Heart right ventricle (tissue), 16 donors: ENCODE results near the gene DCTD. TPM values are rescaled to one million over a fixed set of nuclear protein-coding genes. Genes with fewer than 3 reads are reported as not detected.

Experiments used
- ATAC-seq, 8 donors: fragments of 200-7000 bp; cut with Tn5 transposase; one replicate each; pipeline ENCODE4 v1.9.1; 2020; ENCODE audit warnings: mild to moderate bottlenecking in 8 of 8, moderate library complexity in 8 of 8, moderate number of reproducible peaks in 1 of 8
- DNase-seq, 2 donors: peaks; one replicate each; pipeline ENCODE4 v3.0.0-alpha.2; 2020
- H3K27ac ChIP-seq, 10 donors: fragments of 200-600 bp; sonication (generic) in 2 of 10; one replicate each; pipeline versions ENCODE4 v1.5.0 to v1.8.0; 2020 to 2022; ENCODE audit warnings: mild to moderate bottlenecking in 3 of 10
- H3K27me3 ChIP-seq, 7 donors: fragments of 200-600 bp; one replicate each; pipeline ENCODE4 v1.8.0; 2021 to 2022; ENCODE audit warnings: mild to moderate bottlenecking in 2 of 7
- H3K36me3 ChIP-seq, 9 donors: fragments of 200-600 bp; sonication (generic) in 1 of 9; one replicate each; pipeline versions ENCODE4 v1.5.0 to v1.8.0; 2020 to 2022; ENCODE audit warnings: mild to moderate bottlenecking in 2 of 9
- H3K4me1 ChIP-seq, 9 donors: fragments of 200-600 bp; sonication (generic) in 1 of 9; one replicate each; pipeline versions ENCODE4 v1.5.0 to v1.8.0; 2020 to 2022; ENCODE audit warnings: mild to moderate bottlenecking in 4 of 9
- H3K4me3 ChIP-seq, 10 donors: fragments of 200-600 bp; sonication (generic) in 2 of 10; one replicate each; pipeline versions ENCODE4 v1.5.0 to v1.8.0; 2020 to 2022; ENCODE audit warnings: mild to moderate bottlenecking in 7 of 10, moderate library complexity in 2 of 10
- H3K9me3 ChIP-seq, 11 donors: fragments of 200-600 bp in 10 of 11; sonication (generic) in 2 of 11; one replicate each; pipeline versions ENCODE4 v1.5.0 to v1.8.0; 2013 to 2022; ENCODE audit warnings: mild to moderate bottlenecking in 2 of 11, control low read depth in 1 of 11, moderate library complexity in 1 of 11
- CTCF ChIP-seq, 9 donors: fragments of 200-600 bp; sonication (generic) in 2 of 9; IDR thresholded peaks; one replicate each; pipeline versions ENCODE4 v1.5.0 to v1.8.0; 2021 to 2022; ENCODE audit warnings: antibody characterized with exemption in 9 of 9, mild to moderate bottlenecking in 5 of 9, moderate library complexity in 1 of 9
- WGBS, 2 donors: extraction: QIAGEN DNeasy Blood & Tissue Kit; methylation state at CpG; one replicate each; pipeline ENCODE4 v1.1.7; 2013; ENCODE audit warnings: inconsistent platforms in 1 of 2; 5-methylcytosine and 5-hydroxymethylcytosine counted together
- intact Hi-C, 10 donors: fragments of 100-400 bp; cut with DNase I; formaldehyde crosslinking; loops; one replicate each; pipeline versions ENCODE4 v1.11.1 to v1.14.2; 2022
- polyA plus RNA-seq, 2 donors: library from polyadenylated mRNA; stranded (reverse); fragments of 200-250 nt; gene quantifications; one replicate each; pipeline ENCODE4 v1.2.3, GENCODE V29; 2013
- total RNA-seq, 10 donors: library from RNA; stranded (reverse); fragmentation: NEBNext Ultra II Directional in 3 of 10; extraction: Animal tissue kit (Norgen Biotek cat#: 25700) in 3 of 10; gene quantifications; one replicate each; pipeline versions ENCODE4 v1.2.1 to v1.2.4, GENCODE V29; 2021 to 2023
- donor health status: Arrhythmogenic right ventricular cardiomyopathy.
- donor health status: ischemic (EF 13 %, LVEDD 7.1; RV severe dilation, severe dysfunction).
- donor health status: healthy with polysubstance abuse.
- donor health status: DM: no; HTN: yes; CAD: no.
- donor health status: DM: no; HTN: no; CAD: no.
- donor health status: ischemic (EF 25% LVEDD 6.9; RV normal size, moderate dysfunction).
- donor health status: ischemic (EF 25% LVEDD 5.7; RV mildly dilated, moderate dysfunction).
- donor health status: healthy.
- donor health status: DM: yes; HTN: yes; CAD: no.
- donor health status: Ischemic cardiomyopathy.
- donor health status: ischemic (EF 35%, LVEDD 5.7; RV mildly dilated, moderate dysfunction).
- donor health status: nonischemic (EF 11% LVEDD 7.7; RV severe dilation, severe dysfunction).
- donor health status: DM: yes; HTN: yes; CAD: no.
- donor health status: PGD.
- donor health status: ischemic (EF 29% LVEDD 5.4; RV normal size, mild dysfunction).
- donor health status: nonischemic (EF 23%, LVEDD 6.1; RV moderate dilation, normal function).

Gene DCTD
- total and polyA plus RNA-seq, 12 donors = 16.8 to 53.1 (median 38.5) TPM

GRCh38 chr4:182866746-182867145 lies 50.4 kb downstream of the DCTD start:
- Histone ChIP-seq H3K4me1 (peaks cover 0 to 4% (median 0%) of the 10 kb centered on the region in 9 donors), H3K27ac (peak overlapping the region in 1 of 10 donors; percentile 34), H3K36me3 (no peaks in the 10 kb centered on the region), H3K9me3 (no peaks in the 10 kb centered on the region), H3K4me3 (no peak overlapping the region), H3K27me3 (peaks cover 0 to 3% (median 0%) of the 10 kb centered on the region in 7 donors)
- ATAC-seq (peak in 3 of 8 donors; percentile 16 to 64 (median 30)), DNase-seq (no peak)
- intact Hi-C loops = no loop called here
- WGBS, 2 donors = 43 to 55% methylated on average over 5 of the region's 5 CpGs
- no peak for TF ChIP-seq CTCF (IDR thresholded peaks at IDR 0.05)

- TF ChIP-seq CTCF (IDR thresholded peaks at IDR 0.05) = no peak
- Histone ChIP-seq H3K27ac (no peak overlapping the region), H3K36me3 (no peaks in the 10 kb centered on the region), H3K9me3 (peaks cover 0 to 10% (median 0%) of the 10 kb centered on the region in 11 donors), H3K4me3 (no peak overlapping the region), H3K4me1 (peaks cover 0 to 4% (median 0%) of the 10 kb centered on the region in 9 donors), H3K27me3 (peaks cover 0 to 3% (median 0%) of the 10 kb centered on the region in 7 donors)
- DNase-seq = no peak
- ATAC-seq = peak in 2 of 8 donors; percentile 14 to 47
- WGBS, 2 donors = 78 to 82% methylated on average over 6 of the region's 6 CpGs
- intact Hi-C loops = no loop called here
These were observed 53.7 kb downstream of the DCTD start for GRCh38 chr4:182863501-182863900.

- intact Hi-C loops = no loop called here
- Histone ChIP-seq H3K27me3 (peaks cover 0 to 3% (median 0%) of the 10 kb centered on the region in 7 donors), H3K4me3 (no peak overlapping the region), H3K36me3 (no peaks in the 10 kb centered on the region), H3K27ac (no peak overlapping the region), H3K4me1 (peaks cover 0 to 4% (median 0%) of the 10 kb centered on the region in 9 donors), H3K9me3 (peaks cover 0 to 10% (median 0%) of the 10 kb centered on the region in 11 donors)
- no peak for ATAC-seq
- TF ChIP-seq CTCF (IDR thresholded peaks at IDR 0.05) = no peak
- DNase-seq = no peak
- WGBS, 2 donors = 84 to 88% methylated on average over 12 of the region's 12 CpGs
These were observed 54.3 kb downstream of the DCTD start for GRCh38 chr4:182862921-182863320.

GRCh38 chr4:182862141-182862875 lies 54.9 kb downstream of the DCTD start:
- WGBS, 2 donors = 82 to 87% methylated on average over 17 of the region's 17 CpGs
- TF ChIP-seq CTCF (IDR thresholded peaks at IDR 0.05) = no peak
- DNase-seq = no peak

More at GRCh38 chr4:182862141-182862875, 54.9 kb downstream of the DCTD start:
- Histone ChIP-seq H3K27ac (no peak overlapping the region), H3K4me3 (no peak overlapping the region), H3K27me3 (peaks cover 0 to 3% (median 0%) of the 10 kb centered on the region in 7 donors), H3K9me3 (peaks cover 0 to 10% (median 0%) of the 10 kb centered on the region in 11 donors), H3K36me3 (no peaks in the 10 kb centered on the region), H3K4me1 (peaks cover 0 to 4% (median 0%) of the 10 kb centered on the region in 9 donors)
- ATAC-seq = peak in 1 of 8 donors; percentile 48
- intact Hi-C loops = no loop called here
